H9 (cell line): ENCODE results near the gene CHSY3. TPM values are rescaled to one million over a fixed set of nuclear protein-coding genes. Genes with fewer than 3 reads are reported as not detected.
A peak's percentile ranks its signal among the peaks of the same experiment; 100 is the strongest.

Experiments used
- DNase-seq: peaks from one replicate; pipeline ENCODE4 v3.0.0-alpha.2; 2017
- H2AFZ ChIP-seq: one replicate; pipeline ENCODE4 v1.6.1; 2013; ENCODE audit warnings: mild to moderate bottlenecking, low read length, control low read depth, moderate library complexity
- H2AK5ac ChIP-seq: 2 replicates; pipeline ENCODE4 v1.6.1; 2013; ENCODE audit warnings: low read length, control low read depth, mixed read lengths; ENCODE audit not compliant: insufficient read length
- H2BK120ac ChIP-seq: one replicate; pipeline ENCODE4 v1.6.1; 2013; ENCODE audit warnings: low read depth, mild to moderate bottlenecking, low read length, control low read depth, inconsistent platforms; ENCODE audit not compliant: poor library complexity, severe bottlenecking
- H2BK12ac ChIP-seq: 2 replicates; pipeline ENCODE4 v1.6.1; 2013; ENCODE audit warnings: low read length, control low read depth, mixed read lengths, low read depth; ENCODE audit not compliant: insufficient read length
- H2BK15ac ChIP-seq: 2 replicates; pipeline ENCODE4 v1.6.1; 2013; ENCODE audit warnings: low read depth, low read length, control low read depth
- H2BK20ac ChIP-seq: one replicate; pipeline ENCODE4 v1.6.1; 2013; ENCODE audit warnings: low read depth, mild to moderate bottlenecking, low read length, control low read depth, inconsistent platforms; ENCODE audit not compliant: poor library complexity, severe bottlenecking
- H2BK5ac ChIP-seq: 2 replicates; pipeline ENCODE4 v1.6.1; 2013; ENCODE audit warnings: low read length, control low read depth, mixed read lengths; ENCODE audit not compliant: insufficient read length
- H3K14ac ChIP-seq: 2 replicates; pipeline ENCODE4 v1.6.1; 2013; ENCODE audit warnings: low read length, control low read depth; ENCODE audit not compliant: insufficient read depth
- H3K18ac ChIP-seq: 2 replicates; pipeline ENCODE4 v1.6.1; 2013; ENCODE audit warnings: low read depth, mild to moderate bottlenecking, mixed read lengths, low read length, control low read depth; ENCODE audit not compliant: insufficient read length
- H3K23ac ChIP-seq: 2 replicates; pipeline ENCODE4 v1.6.1; 2013; ENCODE audit warnings: low read length, control low read depth, mixed read lengths, low read depth; ENCODE audit not compliant: insufficient read length
- H3K23me2 ChIP-seq: 2 replicates; pipeline ENCODE4 v1.6.1; 2013; ENCODE audit warnings: low read depth, mild to moderate bottlenecking, mixed read lengths, low read length, control low read depth; ENCODE audit not compliant: insufficient read length, poor library complexity, severe bottlenecking
- H3K27ac ChIP-seq: 2 replicates; pipeline ENCODE4 v1.5.1; 2013; ENCODE audit warnings: low read length, control low read depth, mixed read lengths, low read depth; ENCODE audit not compliant: insufficient read length
- H3K27me3 ChIP-seq: 2 replicates; pipeline ENCODE4 v1.6.1; 2013; ENCODE audit warnings: low read length, control low read depth, inconsistent platforms; ENCODE audit not compliant: insufficient read depth
- H3K4ac ChIP-seq: 2 replicates; pipeline ENCODE4 v1.6.1; 2013; ENCODE audit warnings: low read depth, mild to moderate bottlenecking, control low read depth, inconsistent platforms, low read length, moderate library complexity
- H3K4me1 ChIP-seq: 2 replicates; pipeline ENCODE4 v1.6.1; 2013; ENCODE audit warnings: low read length, control low read depth, inconsistent platforms; ENCODE audit not compliant: insufficient read depth
- H3K4me2 ChIP-seq: 2 replicates; pipeline ENCODE4 v1.6.1; 2013; ENCODE audit warnings: low read length, control low read depth, mixed read lengths; ENCODE audit not compliant: insufficient read length, insufficient read depth
- H3K56ac ChIP-seq: 2 replicates; pipeline ENCODE4 v1.6.1; 2013; ENCODE audit warnings: low read depth, mild to moderate bottlenecking, mixed read lengths, low read length, control low read depth; ENCODE audit not compliant: insufficient read length
- H3K79me1 ChIP-seq: 2 replicates; pipeline ENCODE4 v1.6.1; 2013; ENCODE audit warnings: low read depth, mild to moderate bottlenecking, moderate library complexity, low read length, control low read depth, inconsistent platforms; ENCODE audit not compliant: insufficient read depth, poor library complexity, severe bottlenecking
- H3K79me2 ChIP-seq: 2 replicates; pipeline ENCODE4 v1.6.1; 2013; ENCODE audit warnings: low read length, control low read depth, inconsistent platforms; ENCODE audit not compliant: insufficient read depth
- H3K9ac ChIP-seq: 2 replicates; pipeline ENCODE4 v1.6.1; 2013; ENCODE audit warnings: low read length, control low read depth, mixed read lengths; ENCODE audit not compliant: insufficient read length; ENCODE audit errors: extremely low read depth
- H3K9me3 ChIP-seq: one replicate; pipeline ENCODE4 v1.6.1; 2013; ENCODE audit warnings: low read depth, low read length, inconsistent platforms; ENCODE audit not compliant: control insufficient read depth
- H3T11ph ChIP-seq: one replicate; pipeline ENCODE4 v1.6.1; 2013; ENCODE audit warnings: mild to moderate bottlenecking, low read length, control low read depth, inconsistent platforms
- H4K20me1 ChIP-seq: one replicate; pipeline ENCODE4 v1.6.1; 2013; ENCODE audit not compliant: control insufficient read depth, insufficient read length, insufficient read depth
- H4K5ac ChIP-seq: 2 replicates; pipeline ENCODE4 v1.6.1; 2013; ENCODE audit warnings: low read depth, mild to moderate bottlenecking, mixed read lengths, low read length, control low read depth; ENCODE audit not compliant: insufficient read length
- H4K8ac ChIP-seq: replicated peaks from 2 replicates; pipeline ENCODE4 v1.6.1; 2013; ENCODE audit warnings: low read length, control low read depth, mixed read lengths, low read depth; ENCODE audit not compliant: insufficient read length
- H4K91ac ChIP-seq: 2 replicates; pipeline ENCODE4 v1.6.1; 2013; ENCODE audit warnings: low read depth, mild to moderate bottlenecking, moderate library complexity, mixed read lengths, low read length, control low read depth; ENCODE audit not compliant: insufficient read length
- H3K27ac Mint-ChIP-seq, 3 experiments: 2 replicates in 2 of 3; 3 replicates in 1 of 3; pipeline ENCODE4 v1.8.0; 2020 to 2021; ENCODE audit warnings: mixed read lengths in 3 of 3, mild to moderate bottlenecking in 1 of 3, moderate library complexity in 1 of 3
- H3K27me3 Mint-ChIP-seq: 2 replicates; pipeline ENCODE4 v1.8.0; 2021; ENCODE audit warnings: low read depth, mild to moderate bottlenecking, moderate library complexity, mixed read lengths
- H3K36me3 Mint-ChIP-seq, 3 experiments: 2 replicates in 2 of 3; 3 replicates in 1 of 3; pipeline ENCODE4 v1.8.0; 2020 to 2021; ENCODE audit warnings: low read depth in 3 of 3, mixed read lengths in 3 of 3; ENCODE audit not compliant: insufficient read depth in 1 of 3
- H3K4me1 Mint-ChIP-seq, 2 experiments: 2 replicates each; pipeline ENCODE4 v1.8.0; 2020; ENCODE audit warnings: mixed read lengths in 2 of 2
- H3K4me3 Mint-ChIP-seq, 2 experiments: 2 replicates in 1 of 2; 3 replicates in 1 of 2; pipeline ENCODE4 v1.8.0; 2020 to 2021; ENCODE audit warnings: mild to moderate bottlenecking in 2 of 2, mixed read lengths in 2 of 2, moderate library complexity in 1 of 2
- H3K9me3 Mint-ChIP-seq, 2 experiments: 2 replicates in 1 of 2; 3 replicates in 1 of 2; pipeline ENCODE4 v1.8.0; 2020; ENCODE audit warnings: mild to moderate bottlenecking in 2 of 2, mixed read lengths in 2 of 2, moderate library complexity in 1 of 2
- CTCF ChIP-seq: fragments of 200-600 bp; sonication (generic); conservative IDR thresholded peaks from 3 replicates; pipeline ENCODE4 v1.8.0; 2021; ENCODE audit warnings: antibody characterized with exemption, mild to moderate bottlenecking
- WGBS: extraction: QIAGEN DNeasy Blood & Tissue Kit; methylation state at CpG from one replicate; pipeline ENCODE4 v1.1.7; 2013; ENCODE audit warnings: missing lambda C conversion rate, low lambda C conversion rate, mixed read lengths; ENCODE audit not compliant: insufficient read length; ENCODE audit errors: extremely low coverage; 5-methylcytosine and 5-hydroxymethylcytosine counted together
- total RNA-seq: library from RNA; stranded (reverse); gene quantifications from 2 replicates; pipeline ENCODE4 v1.2.1, GENCODE V29; 2021

Gene CHSY3
- total RNA-seq, 1 experiment from 2014 or later: 0.37 TPM

- H3K9me3 Mint-ChIP-seq: no peaks in the 10 kb centered on the region
- no peak overlapping the region for H3K4ac ChIP-seq
- peak; percentile 49 for TF ChIP-seq CTCF
- H2AFZ ChIP-seq: no peak overlapping the region
- no peak overlapping the region for H3K27ac Mint-ChIP-seq
- no peak overlapping the region for H3K9ac ChIP-seq
- no peaks in the 10 kb centered on the region for H3K23me2 ChIP-seq
- no peak overlapping the region for H3T11ph ChIP-seq
- no peak overlapping the region for H4K91ac ChIP-seq
- H4K5ac ChIP-seq: no peak overlapping the region
- H3K9me3 ChIP-seq: no peaks in the 10 kb centered on the region
- H3K36me3 Mint-ChIP-seq: no peaks in the 10 kb centered on the region
- 100% methylated on average over 1 of the region's 2 CpGs for WGBS
- no peaks in the 10 kb centered on the region for H3K4me1 ChIP-seq
- no peak for DNase-seq
- H3K23ac ChIP-seq: no peak overlapping the region
- H3K27ac ChIP-seq: no peak overlapping the region
- no peaks in the 10 kb centered on the region for H3K27me3 ChIP-seq
- H4K8ac ChIP-seq: no peak overlapping the region
- no peaks in the 10 kb centered on the region for H4K20me1 ChIP-seq
- H2BK20ac ChIP-seq: no peak overlapping the region
- H2BK5ac ChIP-seq: no peak overlapping the region
- no peak overlapping the region for H3K4me3 Mint-ChIP-seq
- no peak overlapping the region for H3K56ac ChIP-seq
- no peak overlapping the region for H3K4me2 ChIP-seq
- no peaks in the 10 kb centered on the region for H3K79me2 ChIP-seq
- H3K4me1 Mint-ChIP-seq: no peaks in the 10 kb centered on the region
- no peak overlapping the region for H2BK15ac ChIP-seq
- H2AK5ac ChIP-seq: no peak overlapping the region
- no peaks in the 10 kb centered on the region for H3K27me3 Mint-ChIP-seq
- H3K79me1 ChIP-seq: no peaks in the 10 kb centered on the region
- H2BK120ac ChIP-seq: no peak overlapping the region
- no peak overlapping the region for H3K18ac ChIP-seq
- no peak overlapping the region for H3K14ac ChIP-seq
- no peak overlapping the region for H2BK12ac ChIP-seq
Observed at GRCh38 chr5:130077007-130077406, 172.7 kb downstream of the CHSY3 start.
